ENCODE results near the gene TTC39B. TPM values are rescaled to one million over a fixed set of nuclear protein-coding genes. Genes with fewer than 3 reads are reported as not detected.

Gene TTC39B
- total RNA-seq, 1 experiment from 2014 or later = 7.4 TPM

- Histone ChIP-seq H3K27me3 (ENCODE audit: insufficient read depth, low read length) (no peaks in the 10 kb centered on the region), H3K4me3 (replicated peaks in 1 of 2; ENCODE audit: low read depth in 1 of 2, low read length in 2 of 2) (no peak overlapping the region), H3K9ac (ENCODE audit: low read length) (no peak overlapping the region), H3K9me3 (ENCODE audit: control insufficient read depth in 1 of 2, insufficient read depth in 1 of 2, low read depth in 1 of 2, low read length in 2 of 2) (no peaks in the 10 kb centered on the region), H4K20me1 (ENCODE audit: insufficient read depth) (no peaks in the 10 kb centered on the region), H3K27ac (ENCODE audit: low read depth, low read length) (no peak overlapping the region), H3K4me2 (ENCODE audit: low read length) (no peak overlapping the region), H2AFZ (ENCODE audit: low read depth, low read length, poor library complexity, severe bottlenecking) (no peak overlapping the region), H3K4me1 (ENCODE audit: control insufficient read depth in 1 of 2, insufficient read depth in 2 of 2, low read length in 2 of 2) (no peaks in the 10 kb centered on the region), H3K79me2 (ENCODE audit: insufficient read depth, low read length) (no peaks in the 10 kb centered on the region), H3K9me2 (ENCODE audit: insufficient read depth) (no peaks in the 10 kb centered on the region), H3K36me3 (ENCODE audit: control insufficient read depth in 1 of 2, insufficient read depth in 2 of 2, low read length in 2 of 2) (no peaks in the 10 kb centered on the region)
- ChIA-PET CTCF (no interaction called here), POLR2A (no interaction called here), RAD21 (ENCODE audit: low non-redundant PET in 1 of 2, low total read pairs in 2 of 2, uncharacterized antibody in 2 of 2, unreplicated experiment in 2 of 2) (no interaction called here)
- TF ChIP-seq SIN3A (IDR thresholded peaks at IDR 0.05; ENCODE audit: low read depth) (no peak), YY1 (IDR thresholded peaks at IDR 0.05; ENCODE audit: extremely low read depth, insufficient replicate concordance, low read depth, low read length) (no peak), EGR1 (IDR thresholded peaks at IDR 0.05; ENCODE audit: low read depth) (no peak), RAD21 (IDR thresholded peaks at IDR 0.05; ENCODE audit: low read depth) (no peak), EZH2 (IDR thresholded peaks at IDR 0.05) (no peak), FOSL1 (IDR thresholded peaks at IDR 0.05; ENCODE audit: low read depth) (no peak), POLR2A (IDR thresholded peaks at IDR 0.05; ENCODE audit: borderline replicate concordance, extremely low read depth, insufficient read depth, insufficient read length) (no peak), JUND (IDR thresholded peaks at IDR 0.05) (no peak), REST (IDR thresholded peaks at IDR 0.05; ENCODE audit: low read depth) (no peak), ATF3 (IDR thresholded peaks at IDR 0.05) (no peak), POLR2AphosphoS5 (IDR thresholded peaks at IDR 0.05; ENCODE audit: low read depth, low read length) (no peak), ZNF274 (IDR thresholded peaks at IDR 0.05; ENCODE audit: low read depth, low read length) (no peak), TCF7L2 (IDR thresholded peaks at IDR 0.05; ENCODE audit: borderline replicate concordance, extremely low read depth, insufficient read depth, insufficient read length) (no peak), CTCF (IDR thresholded peaks at IDR 0.05 in 2 of 3, conservative IDR thresholded peaks at IDR 0.05 in 1 of 3; ENCODE audit: borderline replicate concordance in 1 of 3, insufficient read depth in 1 of 3, low read depth in 2 of 3, low read length in 2 of 3) (no peak), SP1 (IDR thresholded peaks at IDR 0.05; ENCODE audit: low read depth) (no peak), ELF1 (IDR thresholded peaks at IDR 0.05; ENCODE audit: borderline replicate concordance, low read depth) (no peak), EZH2phosphoT487 (IDR thresholded peaks at IDR 0.05; ENCODE audit: borderline replicate concordance) (no peak), CEBPB (IDR thresholded peaks at IDR 0.05; ENCODE audit: low read depth) (no peak)
- intact Hi-C loops (cut with micrococcal nuclease) = no loop called here
- no peak for DNase-seq (ENCODE audit: low read depth, low spot score)
- ATAC-seq = no peak
- no TSS peak for BruUV-seq (replicated peaks)
Measured at GRCh38 chr9:15158064-15158463, 149.0 kb downstream of the TTC39B start.
